ENCODE measurements around the gene HIVEP3.

- TF ChIP-seq POLR2A (IDR thresholded peaks at IDR 0.05; ENCODE audit: low read depth, low read length) = no peak
- TF ChIP-seq POLR2AphosphoS5 (IDR thresholded peaks at IDR 0.05; ENCODE audit: low read depth, low read length) = no peak
- no peak for TF ChIP-seq TAF1 (IDR thresholded peaks at IDR 0.05; ENCODE audit: low read depth, low read length)
- no peak for TF ChIP-seq PAX5 (IDR thresholded peaks at IDR 0.05; ENCODE audit: insufficient read depth, low read length, severe bottlenecking)
- TF ChIP-seq POU2F2 (IDR thresholded peaks at IDR 0.05; ENCODE audit: low read depth, low read length) = no peak
- TF ChIP-seq SPI1 (IDR thresholded peaks at IDR 0.05; ENCODE audit: low read depth, low read length) = no peak
Measured at GRCh38 chr1:41852091-41852490, 66.6 kb downstream of the HIVEP3 start.

Measured in GM12891 (cell line).